ENCODE measurements around the gene SLC26A1.

The SLC26A1 gene

GRCh38 chr4:991451-992296 lies 1.5 kb downstream of the SLC26A1 start:
- H3K27ac ChIP-seq: peak overlapping the region; percentile 96
- no peak for TF ChIP-seq CTCF (conservative IDR thresholded peaks at IDR 0.05)

- H3K27ac ChIP-seq: no peak overlapping the region; the same call in 1 of the 2 replicates
- TF ChIP-seq CTCF (conservative IDR thresholded peaks at IDR 0.05): no peak
These were observed 2.3 kb downstream of the SLC26A1 start for GRCh38 chr4:990746-991367.

GRCh38 chr4:989722-990471 lies 3.3 kb downstream of the SLC26A1 start:
- TF ChIP-seq CTCF (conservative IDR thresholded peaks at IDR 0.05): no peak
- no peak overlapping the region for H3K27ac ChIP-seq

- no peak for TF ChIP-seq CTCF (conservative IDR thresholded peaks at IDR 0.05)
- no peak overlapping the region; the same call in 1 of the 2 replicates for H3K27ac ChIP-seq
These were observed 4.2 kb downstream of the SLC26A1 start for GRCh38 chr4:988726-989721.

- peak overlapping the region; percentile 88 for H3K27ac ChIP-seq
- TF ChIP-seq CTCF (conservative IDR thresholded peaks at IDR 0.05): no peak
These were observed 5.3 kb downstream of the SLC26A1 start for GRCh38 chr4:987624-988513.

- peak; percentile 72 for TF ChIP-seq CTCF (conservative IDR thresholded peaks at IDR 0.05)
- peak within 1 kb of the TSS; percentile 88 for H3K27ac ChIP-seq
These were observed 6.2 kb downstream of the SLC26A1 start, which contains the start of gene IDUA for GRCh38 chr4:986879-987623. TSS of gene IDUA (plus strand) at chr4:987044. CDS start at chr4:987085, 41 bp downstream.

Measured in VCaP (cell line).